Uterus (tissue), 2 donors: ENCODE data around the gene ARHGEF19.

Source experiments
- POLR2A ChIP-seq, 2 donors: fragments of 450-650 bp; IDR thresholded peaks; one replicate each; pipeline ENCODE4 v1.6.1; 2016; ENCODE audit warnings: antibody characterized with exemption in 2 of 2, mild to moderate bottlenecking in 1 of 2, moderate library complexity in 1 of 2
- TF ChIP-seq, protein P1 (sequence below), 4 experiments: fragments of 200-600 bp in 2 of 4; fragments of 450-650 bp in 2 of 4; sonication (generic) in 2 of 4; IDR thresholded peaks; one replicate each; pipeline ENCODE4 v1.5.1; 2016 to 2019; ENCODE audit warnings: antibody characterized with exemption in 4 of 4, mild to moderate bottlenecking in 2 of 4, moderate library complexity in 1 of 4

DNA sequence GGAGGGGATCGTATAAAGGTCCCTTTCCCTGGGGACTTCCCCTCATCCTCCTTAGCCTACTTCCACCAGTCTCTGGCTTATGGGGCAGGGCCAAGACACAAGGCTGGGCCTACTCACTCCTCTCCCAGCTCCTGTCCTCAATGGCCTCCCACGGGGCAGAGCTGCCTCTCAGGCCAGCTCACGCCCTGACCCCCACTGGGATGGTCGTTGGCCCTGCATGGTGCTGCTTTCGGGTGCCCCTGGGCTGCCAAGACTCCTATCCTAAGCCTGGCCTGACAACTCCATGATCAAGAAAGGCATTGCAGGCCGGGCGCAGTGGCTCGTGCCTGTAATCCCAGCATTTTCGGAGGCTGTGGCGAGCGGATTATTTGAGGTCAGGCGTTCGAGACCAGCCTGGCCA is 18.3 kb upstream of the ARHGEF19 start:
- TF ChIP-seq, protein P1, sequence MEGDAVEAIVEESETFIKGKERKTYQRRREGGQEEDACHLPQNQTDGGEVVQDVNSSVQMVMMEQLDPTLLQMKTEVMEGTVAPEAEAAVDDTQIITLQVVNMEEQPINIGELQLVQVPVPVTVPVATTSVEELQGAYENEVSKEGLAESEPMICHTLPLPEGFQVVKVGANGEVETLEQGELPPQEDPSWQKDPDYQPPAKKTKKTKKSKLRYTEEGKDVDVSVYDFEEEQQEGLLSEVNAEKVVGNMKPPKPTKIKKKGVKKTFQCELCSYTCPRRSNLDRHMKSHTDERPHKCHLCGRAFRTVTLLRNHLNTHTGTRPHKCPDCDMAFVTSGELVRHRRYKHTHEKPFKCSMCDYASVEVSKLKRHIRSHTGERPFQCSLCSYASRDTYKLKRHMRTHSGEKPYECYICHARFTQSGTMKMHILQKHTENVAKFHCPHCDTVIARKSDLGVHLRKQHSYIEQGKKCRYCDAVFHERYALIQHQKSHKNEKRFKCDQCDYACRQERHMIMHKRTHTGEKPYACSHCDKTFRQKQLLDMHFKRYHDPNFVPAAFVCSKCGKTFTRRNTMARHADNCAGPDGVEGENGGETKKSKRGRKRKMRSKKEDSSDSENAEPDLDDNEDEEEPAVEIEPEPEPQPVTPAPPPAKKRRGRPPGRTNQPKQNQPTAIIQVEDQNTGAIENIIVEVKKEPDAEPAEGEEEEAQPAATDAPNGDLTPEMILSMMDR (IDR thresholded peaks at IDR 0.05), result no peak
- TF ChIP-seq POLR2A (IDR thresholded peaks at IDR 0.05), result no peak
